HepG2 (cell line): Measurements from ENCODE around the gene SOCS1. TPM values are rescaled to one million over a fixed set of nuclear protein-coding genes. Genes with fewer than 3 reads are reported as not detected.

Experiments
- CEBPG ChIP-seq: IDR thresholded peaks from 2 replicates; pipeline ENCODE4 v1.6.1; 2016
- ELF4 ChIP-seq: sonication (generic); formaldehyde crosslinking; IDR thresholded peaks from 2 replicates; pipeline ENCODE4 v1.5.0; 2020; ENCODE audit warnings: missing genetic modification reagents, mild to moderate bottlenecking, moderate library complexity, borderline replicate concordance
- ETV6 ChIP-seq: sonication (generic); formaldehyde crosslinking; conservative IDR thresholded peaks from 2 replicates; pipeline ENCODE4 v1.4.0; 2020; ENCODE audit warnings: missing genetic modification reagents
- FOXO1 ChIP-seq: sonication (generic); formaldehyde crosslinking; IDR thresholded peaks from 2 replicates; pipeline ENCODE4 v1.4.0; 2020; ENCODE audit warnings: missing genetic modification reagents
- IRX3 ChIP-seq: sonication (generic); formaldehyde crosslinking; IDR thresholded peaks from 2 replicates; pipeline ENCODE4 v1.8.1; 2023; ENCODE audit warnings: mild to moderate bottlenecking, low read depth, missing genetic modification reagents, borderline replicate concordance
- KLF6 ChIP-seq: IDR thresholded peaks from 2 replicates; pipeline ENCODE4 v1.8.0; 2016; ENCODE audit warnings: missing biosample characterization, missing genetic modification reagents
- LBX2 ChIP-seq: sonication (generic); formaldehyde crosslinking; IDR thresholded peaks from 2 replicates; pipeline ENCODE4 v1.5.0; 2020; ENCODE audit warnings: missing genetic modification reagents, mild to moderate bottlenecking, borderline replicate concordance
- NR2F1 ChIP-seq, 2 experiments: fragments of 450-650 bp in 1 of 2; formaldehyde crosslinking in 1 of 2; IDR thresholded peaks; 2 replicates each; pipeline versions ENCODE4 v1.5.0 to v1.6.1; 2016 to 2020; ENCODE audit warnings: mild to moderate bottlenecking in 1 of 2, missing compliant biosample characterization in 1 of 2, missing genetic modification reagents in 1 of 2, moderate library complexity in 1 of 2
- PCBP2 ChIP-seq: fragments of 200-400 bp; formaldehyde crosslinking; optimal IDR thresholded peaks from 2 replicates; pipeline ENCODE3; 2018; ENCODE audit warnings: low read length, low read depth; ENCODE audit not compliant: poor library complexity, severe bottlenecking
- SNAPC4 ChIP-seq: sonication (generic); formaldehyde crosslinking; IDR thresholded peaks from 2 replicates; pipeline ENCODE4 v1.4.0; 2020; ENCODE audit warnings: mild to moderate bottlenecking, missing genetic modification reagents
- SPEN ChIP-seq: sonication (generic); formaldehyde crosslinking; IDR thresholded peaks from 2 replicates; pipeline ENCODE4 v1.5.1; 2020; ENCODE audit warnings: low read depth, mild to moderate bottlenecking, missing genetic modification reagents
- TOPORS ChIP-seq: sonication (generic); formaldehyde crosslinking; IDR thresholded peaks from 2 replicates; pipeline ENCODE4 v1.8.0; 2023; ENCODE audit warnings: mild to moderate bottlenecking, missing genetic modification reagents
- ZBTB20 ChIP-seq: sonication (generic); formaldehyde crosslinking; IDR thresholded peaks from 2 replicates; pipeline ENCODE4 v1.8.1; 2023; ENCODE audit warnings: missing genetic modification reagents, low read depth, mild to moderate bottlenecking, borderline replicate concordance
- ZFP41 ChIP-seq: sonication (generic); formaldehyde crosslinking; IDR thresholded peaks from 2 replicates; pipeline ENCODE4 v1.4.0; 2020; ENCODE audit warnings: mild to moderate bottlenecking, missing genetic modification reagents, borderline replicate concordance
- ZGPAT ChIP-seq: IDR thresholded peaks from 2 replicates; pipeline ENCODE4 v1.6.1; 2016; ENCODE audit warnings: mild to moderate bottlenecking
- ZMYM2 ChIP-seq: sonication (generic); formaldehyde crosslinking; IDR thresholded peaks from 2 replicates; pipeline ENCODE4 v1.8.0; 2022; ENCODE audit warnings: mild to moderate bottlenecking, missing genetic modification reagents
- ZNF543 ChIP-seq: sonication (generic); formaldehyde crosslinking; IDR thresholded peaks from 2 replicates; pipeline ENCODE4 v1.4.0; 2020; ENCODE audit warnings: mild to moderate bottlenecking, missing genetic modification reagents
- ZNF7 ChIP-seq: IDR thresholded peaks from 2 replicates; pipeline ENCODE4 v1.6.1; 2016; ENCODE audit warnings: missing biosample characterization, missing genetic modification reagents
- ZNF710 ChIP-seq: sonication (generic); formaldehyde crosslinking; IDR thresholded peaks from 2 replicates; pipeline ENCODE4 v1.5.0; 2020; ENCODE audit warnings: mild to moderate bottlenecking, missing genetic modification reagents, borderline replicate concordance
- ZSCAN29 ChIP-seq: sonication (generic); formaldehyde crosslinking; conservative IDR thresholded peaks from 2 replicates; pipeline ENCODE4 v1.4.0; 2020; ENCODE audit warnings: mild to moderate bottlenecking, missing genetic modification reagents
- polyA plus RNA-seq, 8 experiments: library from polyadenylated mRNA; depleted of rRNA in 3 of 8; stranded (reverse) in 7 of 8; unstranded in 1 of 8; fragments of >200 nt; fragmentation: Illumina TruSeq in 4 of 8; extraction: Trizol in 4 of 8; gene quantifications; 2 replicates each; pipeline versions ENCODE4 v1.2.1 to v1.2.3, GENCODE V29; 2011 to 2016; ENCODE audit warnings: low read depth in 4 of 8, missing spikeins in 1 of 8, mixed read lengths in 1 of 8; ENCODE audit not compliant: insufficient read depth in 1 of 8
- total RNA-seq, 5 experiments: library from RNA; depleted of rRNA; stranded (reverse); fragments of >200 nt; fragmentation: Illumina TruSeq; extraction: Trizol; gene quantifications; 2 replicates each; pipeline ENCODE4 v1.2.3, GENCODE V29; 2016; ENCODE audit warnings: low read depth in 1 of 5

SOCS1 gene
- total and polyA plus RNA-seq, 2 of the 13 experiments (the other 11 are each of a cell fraction or from before 2014, with no cell fraction given), result 5.3 to 6.3 TPM

GRCh38 chr16:11251525-11252481 lies 4.2 kb downstream of the SOCS1 start (continued):
- TF ChIP-seq ZGPAT (CRISPR knock-in tag), result no peak
- TF ChIP-seq LBX2 (CRISPR knock-in tag), result no peak
- no peak for TF ChIP-seq ZNF7 (CRISPR knock-in tag)
- 0 out of 2 replicates have a peak, but pooled peaks have one; percentile 17 for TF ChIP-seq FOXO1
- TF ChIP-seq ZNF543 (CRISPR knock-in tag), result no peak
- TF ChIP-seq ELF4 (CRISPR knock-in tag), result no peak
- no peak for TF ChIP-seq ZFP41 (CRISPR knock-in tag)
- TF ChIP-seq SNAPC4 (CRISPR knock-in tag), result no peak
- TF ChIP-seq ZMYM2, result no peak
- TF ChIP-seq IRX3 (CRISPR knock-in tag), result no peak
- peak; percentile 21; the same call in 1 of the 2 replicates for TF ChIP-seq SPEN (CRISPR knock-in tag)
- no peak for TF ChIP-seq PCBP2
- TF ChIP-seq KLF6 (CRISPR knock-in tag), result no peak
- TF ChIP-seq NR2F1 (CRISPR knock-in tag; IDR thresholded peaks at IDR 0.05), result no peak
- no peak; the same call in 1 of the 2 replicates for TF ChIP-seq ZNF710 (CRISPR knock-in tag)
- TF ChIP-seq CEBPG (CRISPR knock-in tag), result no peak
- no peak for TF ChIP-seq TOPORS (CRISPR knock-in tag)
- no peak for TF ChIP-seq ETV6
- no peak for TF ChIP-seq ZSCAN29
- TF ChIP-seq ZBTB20 (CRISPR knock-in tag), result no peak
